Measurements from ENCODE around the gene ZBTB46.
A peak's percentile ranks its signal among the peaks of the same experiment; 100 is the strongest.
"Not testable (repeated sequence)": the region's sequence is repeated elsewhere in the genome, so short reads cannot be mapped to it uniquely, and the experiment has no call there.

Gene ZBTB46

GRCh38 chr20:63787302-63787701, 43.8 kb downstream of the ZBTB46 start:
- no peak for DNase-seq

GRCh38 chr20:63785691-63786131, 45.4 kb downstream of the ZBTB46 start:
- no peak for DNase-seq

GRCh38 chr20:63783970-63784369, 47.1 kb downstream of the ZBTB46 start:
- no peak for DNase-seq

- no peak for DNase-seq
These were observed 48.5 kb downstream of the ZBTB46 start for GRCh38 chr20:63782521-63782971.

GRCh38 chr20:63782051-63782471, 49.0 kb downstream of the ZBTB46 start:
- DNase-seq: no peak

DNA sequence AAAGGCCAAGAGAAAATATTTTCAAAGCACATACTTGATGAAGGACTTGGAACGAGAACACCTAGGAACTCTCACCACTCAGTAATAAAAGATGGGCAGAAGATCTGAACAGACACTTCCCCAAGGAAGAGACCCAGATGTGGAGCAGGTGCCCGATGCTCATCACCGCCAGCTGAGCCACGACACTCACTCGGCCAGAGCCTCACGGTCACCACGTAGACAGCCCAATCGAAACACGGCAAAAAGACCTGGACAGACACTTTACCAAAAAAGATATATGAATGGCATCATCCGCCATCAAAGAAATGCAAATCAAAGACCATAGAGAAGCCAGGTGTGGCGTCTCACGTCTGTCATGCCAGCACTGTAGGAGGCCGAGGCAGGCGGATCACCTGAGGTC, 49.9 kb downstream of the ZBTB46 start:
- DNase-seq: no peak

- no peak for DNase-seq
These were observed 52.2 kb downstream of the ZBTB46 start for GRCh38 chr20:63778857-63779256.

GRCh38 chr20:63778034-63778752, 52.9 kb downstream of the ZBTB46 start:
- no peak for DNase-seq

DNA sequence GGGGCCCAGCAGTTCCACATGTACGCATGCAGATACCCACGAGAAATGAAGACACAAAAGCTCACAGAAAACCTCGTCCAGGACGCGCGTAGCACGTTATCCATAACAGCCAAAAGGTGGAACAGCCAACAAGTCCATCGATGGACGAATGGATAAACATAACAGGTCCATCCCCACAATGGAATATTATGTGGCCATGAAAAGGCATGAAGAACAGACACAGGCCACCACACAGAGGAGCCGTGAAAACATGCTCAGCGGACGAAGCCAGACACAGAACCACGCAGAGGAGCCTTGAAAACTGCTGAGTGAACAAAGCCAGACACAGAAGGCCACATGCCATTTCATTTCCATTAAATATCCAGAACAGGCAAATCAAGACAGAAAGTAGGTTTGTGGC, 53.5 kb downstream of the ZBTB46 start:
- no peak for DNase-seq

GRCh38 chr20:63776875-63777274, 54.2 kb downstream of the ZBTB46 start:
- not testable (repeated sequence) for DNase-seq

- DNase-seq: no peak
These were observed 55.7 kb downstream of the ZBTB46 start for GRCh38 chr20:63775096-63775978.

DNA sequence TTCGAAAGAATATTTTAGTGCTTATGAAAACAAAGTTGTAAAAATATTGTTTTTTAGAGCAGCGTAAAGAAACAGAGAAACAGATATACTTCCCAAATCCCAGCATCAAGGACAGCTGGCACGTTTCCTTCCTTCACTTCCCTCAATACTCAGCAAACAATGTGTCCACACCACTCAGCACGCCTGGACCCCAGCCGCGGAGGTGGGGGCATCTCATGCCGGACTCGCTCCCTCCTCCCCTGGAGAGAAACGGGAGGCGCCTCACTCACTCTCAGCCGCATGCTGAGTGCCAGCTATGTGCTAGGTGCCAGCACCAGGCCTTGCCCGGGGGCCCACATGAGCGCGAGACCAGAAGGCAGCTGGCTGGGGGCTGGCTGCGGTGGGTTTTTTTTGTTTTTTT, 56.8 kb downstream of the ZBTB46 start:
- no peak for DNase-seq

DNA sequence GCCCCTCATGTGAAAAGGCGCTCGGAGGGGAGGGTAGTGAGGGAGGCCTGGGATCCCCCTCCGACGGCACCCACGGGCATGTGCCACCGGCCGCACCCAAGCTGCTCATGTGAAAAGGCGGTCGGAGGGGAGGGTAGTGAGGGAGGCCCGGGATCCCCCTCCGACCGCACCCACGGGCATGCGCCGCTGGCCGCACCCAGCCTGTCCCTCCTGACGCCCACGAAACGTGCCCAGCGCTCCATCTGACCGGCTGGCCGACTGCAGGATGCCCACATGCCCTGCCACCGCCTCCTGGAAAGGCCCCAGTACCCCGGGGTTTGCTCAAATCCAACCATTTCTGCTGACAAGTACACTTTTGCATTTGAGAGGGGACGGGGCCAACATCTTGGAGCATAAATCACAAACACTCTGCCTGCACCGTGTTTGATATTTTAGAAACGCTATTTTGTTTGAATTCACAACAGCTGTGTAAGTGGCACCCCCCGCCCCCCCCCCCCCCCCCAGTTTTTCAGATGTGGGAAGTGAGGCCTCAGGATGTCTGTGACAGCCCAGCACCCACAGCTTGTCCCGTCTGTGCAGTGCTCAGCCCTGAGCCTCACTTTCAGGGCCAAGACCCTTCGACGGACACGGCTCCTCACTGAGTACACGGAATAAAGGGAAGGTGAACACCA, 57.4 kb downstream of the ZBTB46 start:
- no peak for DNase-seq

DNA sequence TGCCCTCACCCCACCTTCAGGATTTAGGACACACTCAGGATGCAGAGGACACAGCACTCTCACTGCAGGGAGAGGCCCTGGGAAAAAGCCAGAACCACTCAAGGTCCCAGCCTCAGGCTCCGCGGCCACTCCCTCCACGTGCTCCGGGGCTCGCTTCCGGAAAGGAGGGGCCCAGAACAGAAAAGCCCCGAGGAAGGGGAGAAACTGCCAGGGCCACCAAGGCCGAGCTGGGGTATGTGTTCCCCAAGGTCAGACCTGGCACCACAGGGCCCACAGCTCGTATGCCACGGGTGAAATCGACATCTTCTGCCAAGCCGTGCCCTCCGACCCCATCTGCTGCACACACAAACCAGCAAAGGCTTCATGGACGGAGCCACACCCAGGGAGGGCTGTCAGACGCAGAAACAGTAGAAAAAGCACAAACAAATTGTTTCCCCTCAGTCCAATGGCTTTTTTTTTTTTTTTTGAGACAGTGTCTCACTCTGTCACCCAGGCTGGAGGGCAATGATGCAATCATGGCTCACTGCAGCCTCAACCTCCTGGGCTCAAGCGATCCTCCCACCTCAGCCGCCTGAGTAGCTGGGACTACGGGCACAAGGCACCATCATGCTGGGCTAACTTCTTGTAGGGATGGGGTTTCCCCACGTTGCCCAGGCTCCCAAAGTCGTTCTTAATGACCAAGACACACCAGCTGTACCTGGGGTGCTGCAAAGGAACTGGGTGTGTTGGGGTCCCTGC, 58.1 kb downstream of the ZBTB46 start:
- DNase-seq: no peak

DNA sequence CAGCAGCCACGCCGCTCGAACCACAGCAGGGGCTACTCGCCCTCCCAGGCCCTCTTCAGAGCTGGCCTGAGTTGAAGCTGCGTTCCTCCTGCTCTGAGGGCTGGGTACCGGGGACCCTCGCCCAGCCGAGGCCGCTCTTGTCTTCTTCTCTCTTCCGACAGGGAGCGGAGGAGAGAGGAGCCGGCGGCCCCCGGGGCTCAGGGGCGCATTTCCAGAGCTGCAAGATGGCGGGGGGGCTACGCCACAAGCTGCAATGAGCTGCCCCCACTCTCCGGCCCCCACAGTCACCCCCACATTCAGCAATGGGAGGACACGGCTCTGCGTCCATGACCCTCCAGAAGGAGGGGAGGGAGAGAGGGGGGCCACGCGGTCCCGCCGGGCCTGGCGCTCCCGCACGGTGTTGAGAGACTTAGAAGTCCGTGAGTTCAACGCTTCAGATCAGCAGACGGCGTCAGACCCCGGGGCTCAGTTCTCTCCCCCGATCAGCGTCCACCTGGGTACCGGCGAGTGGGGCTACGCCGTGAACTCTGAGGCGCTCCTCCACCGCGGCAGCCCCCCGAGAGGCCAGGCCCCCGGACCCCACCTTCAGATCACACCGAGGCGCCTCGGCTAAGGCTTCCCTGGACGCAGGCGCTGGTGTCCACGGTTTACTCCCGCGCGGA, 59.9 kb downstream of the ZBTB46 start:
- no peak for DNase-seq

GRCh38 chr20:63769891-63770474, 61.1 kb downstream of the ZBTB46 start:
- no peak for DNase-seq

GRCh38 chr20:63768591-63769515, 62.2 kb downstream of the ZBTB46 start:
- no peak for DNase-seq

- DNase-seq: peak; percentile 4
These were observed 63.2 kb downstream of the ZBTB46 start for GRCh38 chr20:63767886-63768285.

GRCh38 chr20:63767456-63767855, 63.6 kb downstream of the ZBTB46 start:
- DNase-seq: no peak

GRCh38 chr20:63766695-63767426, 64.2 kb downstream of the ZBTB46 start:
- no peak for DNase-seq
